ENCODE results near the gene ZNF280D.

DNA sequence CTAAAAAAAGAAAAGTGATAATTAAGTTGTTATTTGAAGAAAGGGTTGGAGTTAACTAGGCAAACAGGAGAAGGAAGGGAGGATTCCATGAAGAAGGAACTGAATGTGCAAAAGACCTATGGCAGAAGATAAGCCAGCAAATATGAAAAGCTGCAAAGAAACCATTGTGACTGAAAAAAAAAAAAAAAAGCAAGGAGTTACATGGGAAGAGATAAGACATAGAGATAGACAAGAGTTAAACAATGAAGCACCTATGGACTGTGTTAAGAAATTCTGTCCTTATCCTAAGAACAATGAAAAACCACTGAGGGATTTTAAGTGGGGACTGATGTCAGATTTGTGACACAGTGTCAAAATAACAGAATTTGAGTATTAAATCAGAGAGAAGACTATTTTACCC lies 17.0 kb downstream of the ZNF280D start:
- no peak for TF ChIP-seq CTCF (IDR thresholded peaks at IDR 0.05)
- no peak for TF ChIP-seq POLR2A (IDR thresholded peaks at IDR 0.05)
